ENCODE data around the gene MLN.

The MLN gene

GRCh38 chr6:33803571-33804053 lies at the start of gene MLN:
MLN (minus strand) TSS chr6:33804003; CDS start chr6:33801163, 2,840 bp downstream.
- DNase-seq (ENCODE audit: low spot score) = no peak

GRCh38 chr6:33853026-33853425 lies 49.2 kb upstream of the MLN start:
- DNase-seq (ENCODE audit: low spot score) = no peak

- no peak for DNase-seq (ENCODE audit: low spot score)
These were observed 48.2 kb upstream of the MLN start for GRCh38 chr6:33851959-33852358.

GRCh38 chr6:33850869-33851541 lies 47.2 kb upstream of the MLN start:
- DNase-seq (ENCODE audit: low spot score) = no peak

GRCh38 chr6:33850296-33850695 lies 46.5 kb upstream of the MLN start:
- no peak for DNase-seq (ENCODE audit: low spot score)

- DNase-seq (ENCODE audit: low spot score) = no peak
These were observed 45.8 kb upstream of the MLN start for GRCh38 chr6:33849500-33850075.

GRCh38 chr6:33848484-33848883 lies 44.7 kb upstream of the MLN start:
- no peak for DNase-seq (ENCODE audit: low spot score)

GRCh38 chr6:33847867-33848266 lies 44.1 kb upstream of the MLN start:
- DNase-seq (ENCODE audit: low spot score) = no peak

- DNase-seq (ENCODE audit: low spot score) = no peak
These were observed 43.3 kb upstream of the MLN start for GRCh38 chr6:33847078-33847477.

GRCh38 chr6:33846226-33846625 lies 42.4 kb upstream of the MLN start:
- no peak for DNase-seq (ENCODE audit: low spot score)

GRCh38 chr6:33845031-33845745 lies 41.4 kb upstream of the MLN start:
- no peak for DNase-seq (ENCODE audit: low spot score)

GRCh38 chr6:33843131-33844121 lies 39.6 kb upstream of the MLN start:
- no peak for DNase-seq (ENCODE audit: low spot score)

GRCh38 chr6:33841868-33842267 lies 38.1 kb upstream of the MLN start:
- no peak for DNase-seq (ENCODE audit: low spot score)

GRCh38 chr6:33841070-33841469 lies 37.3 kb upstream of the MLN start:
- DNase-seq (ENCODE audit: low spot score) = no peak

- peak; percentile 57 for DNase-seq (ENCODE audit: low spot score)
These were observed 36.5 kb upstream of the MLN start for GRCh38 chr6:33840048-33840926.

GRCh38 chr6:33839399-33840047 lies 35.7 kb upstream of the MLN start:
- DNase-seq (ENCODE audit: low spot score) = no peak

GRCh38 chr6:33838983-33839382 lies 35.2 kb upstream of the MLN start:
- DNase-seq (ENCODE audit: low spot score) = no peak

- DNase-seq (ENCODE audit: low spot score) = no peak
These were observed 34.3 kb upstream of the MLN start for GRCh38 chr6:33837971-33838665.

- DNase-seq (ENCODE audit: low spot score) = no peak
These were observed 33.1 kb upstream of the MLN start for GRCh38 chr6:33836806-33837469.
